H9 (cell line): ENCODE measurements around the gene CABP4. TPM values are rescaled to one million over a fixed set of nuclear protein-coding genes. Genes with fewer than 3 reads are reported as not detected.

Experiments
- DNase-seq: peaks from one replicate; pipeline ENCODE4 v3.0.0-alpha.2; 2017
- H2AFZ ChIP-seq: one replicate; pipeline ENCODE4 v1.6.1; 2013; ENCODE audit warnings: mild to moderate bottlenecking, low read length, control low read depth, moderate library complexity
- H2AK5ac ChIP-seq: 2 replicates; pipeline ENCODE4 v1.6.1; 2013; ENCODE audit warnings: low read length, control low read depth, mixed read lengths; ENCODE audit not compliant: insufficient read length
- H2BK120ac ChIP-seq: one replicate; pipeline ENCODE4 v1.6.1; 2013; ENCODE audit warnings: low read depth, mild to moderate bottlenecking, low read length, control low read depth, inconsistent platforms; ENCODE audit not compliant: poor library complexity, severe bottlenecking
- H2BK12ac ChIP-seq: 2 replicates; pipeline ENCODE4 v1.6.1; 2013; ENCODE audit warnings: low read length, control low read depth, mixed read lengths, low read depth; ENCODE audit not compliant: insufficient read length
- H2BK15ac ChIP-seq: 2 replicates; pipeline ENCODE4 v1.6.1; 2013; ENCODE audit warnings: low read depth, low read length, control low read depth
- H2BK20ac ChIP-seq: one replicate; pipeline ENCODE4 v1.6.1; 2013; ENCODE audit warnings: low read depth, mild to moderate bottlenecking, low read length, control low read depth, inconsistent platforms; ENCODE audit not compliant: poor library complexity, severe bottlenecking
- H2BK5ac ChIP-seq: 2 replicates; pipeline ENCODE4 v1.6.1; 2013; ENCODE audit warnings: low read length, control low read depth, mixed read lengths; ENCODE audit not compliant: insufficient read length
- H3K14ac ChIP-seq: 2 replicates; pipeline ENCODE4 v1.6.1; 2013; ENCODE audit warnings: low read length, control low read depth; ENCODE audit not compliant: insufficient read depth
- H3K18ac ChIP-seq: 2 replicates; pipeline ENCODE4 v1.6.1; 2013; ENCODE audit warnings: low read depth, mild to moderate bottlenecking, mixed read lengths, low read length, control low read depth; ENCODE audit not compliant: insufficient read length
- H3K23ac ChIP-seq: 2 replicates; pipeline ENCODE4 v1.6.1; 2013; ENCODE audit warnings: low read length, control low read depth, mixed read lengths, low read depth; ENCODE audit not compliant: insufficient read length
- H3K23me2 ChIP-seq: 2 replicates; pipeline ENCODE4 v1.6.1; 2013; ENCODE audit warnings: low read depth, mild to moderate bottlenecking, mixed read lengths, low read length, control low read depth; ENCODE audit not compliant: insufficient read length, poor library complexity, severe bottlenecking
- H3K27ac ChIP-seq: 2 replicates; pipeline ENCODE4 v1.5.1; 2013; ENCODE audit warnings: low read length, control low read depth, mixed read lengths, low read depth; ENCODE audit not compliant: insufficient read length
- H3K27me3 ChIP-seq: 2 replicates; pipeline ENCODE4 v1.6.1; 2013; ENCODE audit warnings: low read length, control low read depth, inconsistent platforms; ENCODE audit not compliant: insufficient read depth
- H3K4ac ChIP-seq: 2 replicates; pipeline ENCODE4 v1.6.1; 2013; ENCODE audit warnings: low read depth, mild to moderate bottlenecking, control low read depth, inconsistent platforms, low read length, moderate library complexity
- H3K4me1 ChIP-seq: 2 replicates; pipeline ENCODE4 v1.6.1; 2013; ENCODE audit warnings: low read length, control low read depth, inconsistent platforms; ENCODE audit not compliant: insufficient read depth
- H3K4me2 ChIP-seq: 2 replicates; pipeline ENCODE4 v1.6.1; 2013; ENCODE audit warnings: low read length, control low read depth, mixed read lengths; ENCODE audit not compliant: insufficient read length, insufficient read depth
- H3K56ac ChIP-seq: 2 replicates; pipeline ENCODE4 v1.6.1; 2013; ENCODE audit warnings: low read depth, mild to moderate bottlenecking, mixed read lengths, low read length, control low read depth; ENCODE audit not compliant: insufficient read length
- H3K79me1 ChIP-seq: 2 replicates; pipeline ENCODE4 v1.6.1; 2013; ENCODE audit warnings: low read depth, mild to moderate bottlenecking, moderate library complexity, low read length, control low read depth, inconsistent platforms; ENCODE audit not compliant: insufficient read depth, poor library complexity, severe bottlenecking
- H3K79me2 ChIP-seq: 2 replicates; pipeline ENCODE4 v1.6.1; 2013; ENCODE audit warnings: low read length, control low read depth, inconsistent platforms; ENCODE audit not compliant: insufficient read depth
- H3K9ac ChIP-seq: 2 replicates; pipeline ENCODE4 v1.6.1; 2013; ENCODE audit warnings: low read length, control low read depth, mixed read lengths; ENCODE audit not compliant: insufficient read length; ENCODE audit errors: extremely low read depth
- H3K9me3 ChIP-seq: one replicate; pipeline ENCODE4 v1.6.1; 2013; ENCODE audit warnings: low read depth, low read length, inconsistent platforms; ENCODE audit not compliant: control insufficient read depth
- H3T11ph ChIP-seq: one replicate; pipeline ENCODE4 v1.6.1; 2013; ENCODE audit warnings: mild to moderate bottlenecking, low read length, control low read depth, inconsistent platforms
- H4K20me1 ChIP-seq: one replicate; pipeline ENCODE4 v1.6.1; 2013; ENCODE audit not compliant: control insufficient read depth, insufficient read length, insufficient read depth
- H4K5ac ChIP-seq: 2 replicates; pipeline ENCODE4 v1.6.1; 2013; ENCODE audit warnings: low read depth, mild to moderate bottlenecking, mixed read lengths, low read length, control low read depth; ENCODE audit not compliant: insufficient read length
- H4K8ac ChIP-seq: replicated peaks from 2 replicates; pipeline ENCODE4 v1.6.1; 2013; ENCODE audit warnings: low read length, control low read depth, mixed read lengths, low read depth; ENCODE audit not compliant: insufficient read length
- H4K91ac ChIP-seq: 2 replicates; pipeline ENCODE4 v1.6.1; 2013; ENCODE audit warnings: low read depth, mild to moderate bottlenecking, moderate library complexity, mixed read lengths, low read length, control low read depth; ENCODE audit not compliant: insufficient read length
- H3K27ac Mint-ChIP-seq, 3 experiments: 2 replicates in 2 of 3; 3 replicates in 1 of 3; pipeline ENCODE4 v1.8.0; 2020 to 2021; ENCODE audit warnings: mixed read lengths in 3 of 3, mild to moderate bottlenecking in 1 of 3, moderate library complexity in 1 of 3
- H3K27me3 Mint-ChIP-seq: 2 replicates; pipeline ENCODE4 v1.8.0; 2021; ENCODE audit warnings: low read depth, mild to moderate bottlenecking, moderate library complexity, mixed read lengths
- H3K36me3 Mint-ChIP-seq, 3 experiments: 2 replicates in 2 of 3; 3 replicates in 1 of 3; pipeline ENCODE4 v1.8.0; 2020 to 2021; ENCODE audit warnings: low read depth in 3 of 3, mixed read lengths in 3 of 3; ENCODE audit not compliant: insufficient read depth in 1 of 3
- H3K4me1 Mint-ChIP-seq, 2 experiments: 2 replicates each; pipeline ENCODE4 v1.8.0; 2020; ENCODE audit warnings: mixed read lengths in 2 of 2
- H3K4me3 Mint-ChIP-seq, 2 experiments: 2 replicates in 1 of 2; 3 replicates in 1 of 2; pipeline ENCODE4 v1.8.0; 2020 to 2021; ENCODE audit warnings: mild to moderate bottlenecking in 2 of 2, mixed read lengths in 2 of 2, moderate library complexity in 1 of 2
- H3K9me3 Mint-ChIP-seq, 2 experiments: 2 replicates in 1 of 2; 3 replicates in 1 of 2; pipeline ENCODE4 v1.8.0; 2020; ENCODE audit warnings: mild to moderate bottlenecking in 2 of 2, mixed read lengths in 2 of 2, moderate library complexity in 1 of 2
- WGBS: extraction: QIAGEN DNeasy Blood & Tissue Kit; methylation state at CpG from one replicate; pipeline ENCODE4 v1.1.7; 2013; ENCODE audit warnings: missing lambda C conversion rate, low lambda C conversion rate, mixed read lengths; ENCODE audit not compliant: insufficient read length; ENCODE audit errors: extremely low coverage; 5-methylcytosine and 5-hydroxymethylcytosine counted together
- total RNA-seq: library from RNA; stranded (reverse); gene quantifications from 2 replicates; pipeline ENCODE4 v1.2.1, GENCODE V29; 2021
- TF ChIP-seq, protein P1 (sequence below): fragments of 200-600 bp; sonication (generic); conservative IDR thresholded peaks from 3 replicates; pipeline ENCODE4 v1.8.0; 2021; ENCODE audit warnings: antibody characterized with exemption, mild to moderate bottlenecking

CABP4 gene
- total RNA-seq, 1 experiment from 2014 or later = not detected

DNA sequence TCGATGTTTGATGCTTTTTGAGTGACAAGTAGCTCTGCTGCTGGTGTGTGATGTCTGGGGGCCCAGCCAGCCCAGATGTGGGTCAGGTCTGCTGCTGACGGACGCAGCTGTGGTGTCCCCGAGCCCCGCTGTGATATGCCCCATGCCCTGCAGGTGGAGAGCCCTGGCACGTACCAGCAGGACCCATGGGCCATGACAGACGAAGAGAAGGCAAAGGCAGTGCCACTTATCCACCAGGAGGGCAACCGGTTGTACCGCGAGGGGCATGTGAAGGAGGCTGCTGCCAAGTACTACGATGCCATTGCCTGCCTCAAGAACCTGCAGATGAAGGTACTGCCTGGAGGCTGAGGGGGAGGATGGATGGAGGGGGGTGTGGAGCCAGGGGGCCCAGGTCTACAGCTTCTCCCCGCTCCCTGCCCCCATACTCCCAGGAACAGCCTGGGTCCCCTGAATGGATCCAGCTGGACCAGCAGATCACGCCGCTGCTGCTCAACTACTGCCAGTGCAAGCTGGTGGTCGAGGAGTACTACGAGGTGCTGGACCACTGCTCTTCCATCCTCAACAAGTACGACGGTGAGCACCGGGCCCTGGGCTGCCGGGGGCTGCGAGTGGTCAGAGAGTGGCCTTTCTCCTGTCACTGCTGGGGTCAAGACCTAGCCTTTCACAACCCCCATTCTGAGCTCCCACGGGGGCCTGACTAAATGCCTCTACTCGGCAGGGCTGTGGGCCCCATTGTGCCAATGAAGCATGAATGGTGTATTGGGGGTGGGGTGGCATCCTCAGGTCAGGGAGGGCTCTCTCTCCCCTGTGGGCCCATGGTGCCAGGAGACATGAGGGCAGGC is 35.0 kb downstream of the CABP4 start:
- Histone ChIP-seq H3K18ac (no peak overlapping the region), H3K4ac (no peak overlapping the region), H3K9ac (no peak overlapping the region), H3K9me3 (no peaks in the 10 kb centered on the region), H4K91ac (no peak overlapping the region), H3K14ac (no peak overlapping the region), H4K20me1 (no peaks in the 10 kb centered on the region), H3T11ph (no peak overlapping the region), H3K56ac (no peak overlapping the region), H2BK20ac (no peak overlapping the region), H2BK120ac (no peak overlapping the region), H3K79me1 (no peaks in the 10 kb centered on the region), H2AFZ (no peak overlapping the region), H3K4me1 (no peaks in the 10 kb centered on the region), H3K23ac (no peak overlapping the region), H3K27me3 (no peaks in the 10 kb centered on the region), H2BK12ac (no peak overlapping the region), H3K4me2 (no peak overlapping the region), H3K23me2 (no peaks in the 10 kb centered on the region), H2AK5ac (no peak overlapping the region), H3K79me2 (no peaks in the 10 kb centered on the region), H4K8ac (no peak overlapping the region), H2BK5ac (no peak overlapping the region), H3K27ac (no peak overlapping the region), H4K5ac (no peak overlapping the region), H2BK15ac (no peak overlapping the region)
- Mint-ChIP-seq H3K4me3 (no peak overlapping the region; a peak in 1 of 5 replicates), H3K27me3 (no peaks in the 10 kb centered on the region), H3K36me3 (peaks cover 4 to 32% (median 20%) of the 10 kb centered on the region in 3 experiments; a peak in 5 of 7 replicates), H3K9me3 (no peaks in the 10 kb centered on the region), H3K4me1 (peaks cover 6 to 7% of the 10 kb centered on the region in 2 experiments), H3K27ac (no peak overlapping the region; a peak in 1 of 7 replicates)
- no peak for DNase-seq
- TF ChIP-seq, protein P1, sequence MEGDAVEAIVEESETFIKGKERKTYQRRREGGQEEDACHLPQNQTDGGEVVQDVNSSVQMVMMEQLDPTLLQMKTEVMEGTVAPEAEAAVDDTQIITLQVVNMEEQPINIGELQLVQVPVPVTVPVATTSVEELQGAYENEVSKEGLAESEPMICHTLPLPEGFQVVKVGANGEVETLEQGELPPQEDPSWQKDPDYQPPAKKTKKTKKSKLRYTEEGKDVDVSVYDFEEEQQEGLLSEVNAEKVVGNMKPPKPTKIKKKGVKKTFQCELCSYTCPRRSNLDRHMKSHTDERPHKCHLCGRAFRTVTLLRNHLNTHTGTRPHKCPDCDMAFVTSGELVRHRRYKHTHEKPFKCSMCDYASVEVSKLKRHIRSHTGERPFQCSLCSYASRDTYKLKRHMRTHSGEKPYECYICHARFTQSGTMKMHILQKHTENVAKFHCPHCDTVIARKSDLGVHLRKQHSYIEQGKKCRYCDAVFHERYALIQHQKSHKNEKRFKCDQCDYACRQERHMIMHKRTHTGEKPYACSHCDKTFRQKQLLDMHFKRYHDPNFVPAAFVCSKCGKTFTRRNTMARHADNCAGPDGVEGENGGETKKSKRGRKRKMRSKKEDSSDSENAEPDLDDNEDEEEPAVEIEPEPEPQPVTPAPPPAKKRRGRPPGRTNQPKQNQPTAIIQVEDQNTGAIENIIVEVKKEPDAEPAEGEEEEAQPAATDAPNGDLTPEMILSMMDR = no peak
- WGBS = no CpG with 5 or more reads among the region's 23 CpGs
